Measurements from ENCODE around the gene TXNDC9. TPM values are rescaled to one million over a fixed set of nuclear protein-coding genes. Genes with fewer than 3 reads are reported as not detected.
"Not testable (repeated sequence)": the region's sequence is repeated elsewhere in the genome, so short reads cannot be mapped to it uniquely, and the experiment has no call there.

TXNDC9 gene
- polyA plus RNA-seq (2014; cell fraction: cytosol; rRNA removed), result 65.2 and 67.3 TPM in 2 replicates
- 50.4 and 58.4 TPM in 2 replicates for polyA plus RNA-seq (2014; cell fraction: nucleus; rRNA removed)

GRCh38 chr2:99335911-99336803 is at the start of gene TXNDC9:
TXNDC9 (minus strand) TSS chr2:99336333; CDS start chr2:99333210, 3,123 bp downstream.
- peak; percentile 100 for DNase-seq (ENCODE audit: low spot score)

GRCh38 chr2:99382143-99382542 is 46.0 kb upstream of the TXNDC9 start:
- no peak for DNase-seq (ENCODE audit: low spot score)

GRCh38 chr2:99380376-99381010 is 44.4 kb upstream of the TXNDC9 start:
- DNase-seq (ENCODE audit: low spot score), result no peak

- DNase-seq (ENCODE audit: low spot score), result no peak
Measured at GRCh38 chr2:99377879-99378278, 41.7 kb upstream of the TXNDC9 start.

GRCh38 chr2:99376254-99376864 is 40.2 kb upstream of the TXNDC9 start:
- no peak for DNase-seq (ENCODE audit: low spot score)

- no peak for DNase-seq (ENCODE audit: low spot score)
Measured at GRCh38 chr2:99374747-99375146, 38.6 kb upstream of the TXNDC9 start.

- no peak for DNase-seq (ENCODE audit: low spot score)
Measured at GRCh38 chr2:99373144-99373543, 37.0 kb upstream of the TXNDC9 start.

- not testable (repeated sequence) for DNase-seq (ENCODE audit: low spot score)
Measured at GRCh38 chr2:99368854-99369253, 32.7 kb upstream of the TXNDC9 start.

GRCh38 chr2:99365661-99366060 is 29.5 kb upstream of the TXNDC9 start:
- no peak for DNase-seq (ENCODE audit: low spot score)

GRCh38 chr2:99356853-99357252 is 20.7 kb upstream of the TXNDC9 start:
- no peak for DNase-seq (ENCODE audit: low spot score)

GRCh38 chr2:99354825-99355224 is 18.7 kb upstream of the TXNDC9 start:
- DNase-seq (ENCODE audit: low spot score), result not testable (repeated sequence)

GRCh38 chr2:99354070-99354469 is 17.9 kb upstream of the TXNDC9 start:
- DNase-seq (ENCODE audit: low spot score), result no peak

GRCh38 chr2:99350194-99350593 is 14.1 kb upstream of the TXNDC9 start:
- DNase-seq (ENCODE audit: low spot score), result no peak

- no peak for DNase-seq (ENCODE audit: low spot score)
Measured at GRCh38 chr2:99348173-99348572, 12.0 kb upstream of the TXNDC9 start.

- no peak for DNase-seq (ENCODE audit: low spot score)
Measured at GRCh38 chr2:99346218-99346617, 10.1 kb upstream of the TXNDC9 start.

- not testable (repeated sequence) for DNase-seq (ENCODE audit: low spot score)
Measured at GRCh38 chr2:99345446-99345845, 9.3 kb upstream of the TXNDC9 start.

- no peak for DNase-seq (ENCODE audit: low spot score)
Measured at GRCh38 chr2:99342536-99342935, 6.4 kb upstream of the TXNDC9 start.

GRCh38 chr2:99340669-99341236 is 4.6 kb upstream of the TXNDC9 start:
- no peak for DNase-seq (ENCODE audit: low spot score)

GRCh38 chr2:99338029-99338585 is 2.0 kb upstream of the TXNDC9 start:
- peak; percentile 4 for DNase-seq (ENCODE audit: low spot score)

GRCh38 chr2:99337113-99338028 is 1.2 kb upstream of the TXNDC9 start, which contains the start of gene EIF5B:
EIF5B (plus strand) TSS chr2:99337389; CDS start chr2:99337555, 166 bp downstream.
- DNase-seq (ENCODE audit: low spot score), result peak; percentile 97

- DNase-seq (ENCODE audit: low spot score), result no peak
Measured at GRCh38 chr2:99336804-99337112, 625 bp upstream of the TXNDC9 start.
